ENCODE data around the gene UST. TPM values are rescaled to one million over a fixed set of nuclear protein-coding genes. Genes with fewer than 3 reads are reported as not detected.

The UST gene
- polyA plus RNA-seq, 4 donors = 0.81 to 4.0 (median 1.4) TPM; not detected in 1

GRCh38 chr6:148962854-148963515 lies 216.2 kb downstream of the UST start:
- Histone ChIP-seq H3K4me3 (ENCODE audit: low read depth in 1 of 3, low read length in 3 of 3) (no peak overlapping the region), H3K36me3 (ENCODE audit: control insufficient read depth in 3 of 3, insufficient read depth in 2 of 3, low read depth in 1 of 3, low read length in 3 of 3) (no peaks in the 10 kb centered on the region), H3K9me3 (ENCODE audit: control insufficient read depth in 2 of 2, insufficient read depth in 1 of 2, low read depth in 1 of 2, low read length in 1 of 2) (no peaks in the 10 kb centered on the region), H3K27me3 (ENCODE audit: control insufficient read depth in 3 of 3, insufficient read depth in 3 of 3, low read length in 3 of 3) (peaks cover 0 to 6% (median 0%) of the 10 kb centered on the region in 3 donors), H3K27ac (ENCODE audit: low read depth in 1 of 3, low read length in 2 of 3) (no peak overlapping the region), H3K4me1 (ENCODE audit: control insufficient read depth in 3 of 3, insufficient read depth in 2 of 3, low read depth in 1 of 3, low read length in 2 of 3) (no peaks in the 10 kb centered on the region)
- DNase-seq (no peak), FAIRE-seq (no peak)
- WGBS, 3 donors = 81 to 87% (median 81%) methylated on average over 7 of the region's 7 CpGs

- Histone ChIP-seq H3K4me3 (ENCODE audit: low read depth in 1 of 3, low read length in 3 of 3) (no peak overlapping the region), H3K27me3 (ENCODE audit: control insufficient read depth in 3 of 3, insufficient read depth in 3 of 3, low read length in 3 of 3) (peaks cover 0 to 6% (median 0%) of the 10 kb centered on the region in 3 donors), H3K9me3 (ENCODE audit: control insufficient read depth in 2 of 2, insufficient read depth in 1 of 2, low read depth in 1 of 2, low read length in 1 of 2) (no peaks in the 10 kb centered on the region), H3K4me1 (ENCODE audit: control insufficient read depth in 3 of 3, insufficient read depth in 2 of 3, low read depth in 1 of 3, low read length in 2 of 3) (no peaks in the 10 kb centered on the region), H3K27ac (ENCODE audit: low read depth in 1 of 3, low read length in 2 of 3) (no peak overlapping the region), H3K36me3 (ENCODE audit: control insufficient read depth in 3 of 3, insufficient read depth in 2 of 3, low read depth in 1 of 3, low read length in 3 of 3) (no peaks in the 10 kb centered on the region)
- DNase-seq (no peak), FAIRE-seq (no peak)
- WGBS, 3 donors = 93 to 97% (median 94%) methylated on average over 5 of the region's 5 CpGs
These were observed 216.9 kb downstream of the UST start for GRCh38 chr6:148963738-148964137.

GRCh38 chr6:148964467-148964866 lies 217.6 kb downstream of the UST start:
- Histone ChIP-seq H3K9me3 (ENCODE audit: control insufficient read depth in 2 of 2, insufficient read depth in 1 of 2, low read depth in 1 of 2, low read length in 1 of 2) (no peaks in the 10 kb centered on the region), H3K27ac (ENCODE audit: low read depth in 1 of 3, low read length in 2 of 3) (no peak overlapping the region), H3K4me1 (ENCODE audit: control insufficient read depth in 3 of 3, insufficient read depth in 2 of 3, low read depth in 1 of 3, low read length in 2 of 3) (no peaks in the 10 kb centered on the region), H3K27me3 (ENCODE audit: control insufficient read depth in 3 of 3, insufficient read depth in 3 of 3, low read length in 3 of 3) (peaks cover 0 to 9% (median 0%) of the 10 kb centered on the region in 3 donors), H3K4me3 (ENCODE audit: low read depth in 1 of 3, low read length in 3 of 3) (no peak overlapping the region), H3K36me3 (ENCODE audit: control insufficient read depth in 3 of 3, insufficient read depth in 2 of 3, low read depth in 1 of 3, low read length in 3 of 3) (no peaks in the 10 kb centered on the region)
- DNase-seq = no peak
- no peak for FAIRE-seq
- WGBS, 3 donors = 96 to 97% (median 97%) methylated on average over 13 of the region's 13 CpGs

- Histone ChIP-seq H3K9me3 (ENCODE audit: control insufficient read depth in 2 of 2, insufficient read depth in 1 of 2, low read depth in 1 of 2, low read length in 1 of 2) (no peaks in the 10 kb centered on the region), H3K36me3 (ENCODE audit: control insufficient read depth in 3 of 3, insufficient read depth in 2 of 3, low read depth in 1 of 3, low read length in 3 of 3) (no peaks in the 10 kb centered on the region), H3K4me3 (ENCODE audit: low read depth in 1 of 3, low read length in 3 of 3) (no peak overlapping the region), H3K4me1 (ENCODE audit: control insufficient read depth in 3 of 3, insufficient read depth in 2 of 3, low read depth in 1 of 3, low read length in 2 of 3) (no peaks in the 10 kb centered on the region), H3K27me3 (ENCODE audit: control insufficient read depth in 3 of 3, insufficient read depth in 3 of 3, low read length in 3 of 3) (peaks cover 0 to 15% (median 0%) of the 10 kb centered on the region in 3 donors), H3K27ac (ENCODE audit: low read depth in 1 of 3, low read length in 2 of 3) (no peak overlapping the region)
- DNase-seq = no peak
- FAIRE-seq = no peak
- 67 to 90% (median 80%) methylated on average over 9 of the region's 9 CpGs for WGBS, 3 donors
These were observed 218.5 kb downstream of the UST start for GRCh38 chr6:148965287-148965686.

- FAIRE-seq = no peak
These were observed 220.2 kb downstream of the UST start for GRCh38 chr6:148967011-148967520.

GRCh38 chr6:148967541-148967956 lies 220.7 kb downstream of the UST start:
- no peaks in the 10 kb centered on the region for H3K4me1 ChIP-seq (ENCODE audit: control insufficient read depth in 3 of 3, insufficient read depth in 2 of 3, low read depth in 1 of 3, low read length in 2 of 3)
- H3K36me3 ChIP-seq (ENCODE audit: control insufficient read depth in 3 of 3, insufficient read depth in 2 of 3, low read depth in 1 of 3, low read length in 3 of 3) = no peaks in the 10 kb centered on the region
- DNase-seq (no peak), FAIRE-seq (no peak)
- H3K4me3 ChIP-seq (ENCODE audit: low read depth in 1 of 3, low read length in 3 of 3) = no peak overlapping the region
- 79 to 84% (median 83%) methylated on average over 6 to 7 of the region's 7 CpGs for WGBS, 3 donors
- H3K27me3 ChIP-seq (ENCODE audit: control insufficient read depth in 3 of 3, insufficient read depth in 3 of 3, low read length in 3 of 3) = peaks cover 0 to 37% (median 0%) of the 10 kb centered on the region in 3 donors
- H3K27ac ChIP-seq (ENCODE audit: low read depth in 1 of 3, low read length in 2 of 3) = no peak overlapping the region
- no peaks in the 10 kb centered on the region for H3K9me3 ChIP-seq (ENCODE audit: control insufficient read depth in 2 of 2, insufficient read depth in 1 of 2, low read depth in 1 of 2, low read length in 1 of 2)

More at GRCh38 chr6:148967011-148967520, 220.2 kb downstream of the UST start:
- Histone ChIP-seq H3K9me3 (ENCODE audit: control insufficient read depth in 2 of 2, insufficient read depth in 1 of 2, low read depth in 1 of 2, low read length in 1 of 2) (no peaks in the 10 kb centered on the region), H3K36me3 (ENCODE audit: control insufficient read depth in 3 of 3, insufficient read depth in 2 of 3, low read depth in 1 of 3, low read length in 3 of 3) (no peaks in the 10 kb centered on the region), H3K27me3 (ENCODE audit: control insufficient read depth in 3 of 3, insufficient read depth in 3 of 3, low read length in 3 of 3) (peaks cover 0 to 32% (median 0%) of the 10 kb centered on the region in 3 donors), H3K4me3 (ENCODE audit: low read depth in 1 of 3, low read length in 3 of 3) (no peak overlapping the region), H3K27ac (ENCODE audit: low read depth in 1 of 3, low read length in 2 of 3) (no peak overlapping the region), H3K4me1 (ENCODE audit: control insufficient read depth in 3 of 3, insufficient read depth in 2 of 3, low read depth in 1 of 3, low read length in 2 of 3) (no peaks in the 10 kb centered on the region)
- DNase-seq = no peak
- WGBS, 3 donors = 41 to 57% (median 51%) methylated on average over 4 of the region's 4 CpGs

GRCh38 chr6:148968771-148969602 lies 222.2 kb downstream of the UST start:
- Histone ChIP-seq H3K36me3 (ENCODE audit: control insufficient read depth in 3 of 3, insufficient read depth in 2 of 3, low read depth in 1 of 3, low read length in 3 of 3) (no peaks in the 10 kb centered on the region), H3K27ac (ENCODE audit: low read depth in 1 of 3, low read length in 2 of 3) (peak overlapping the region in 1 of 3 donors; percentile 30), H3K27me3 (ENCODE audit: control insufficient read depth in 3 of 3, insufficient read depth in 3 of 3, low read length in 3 of 3) (peaks cover 0 to 41% (median 0%) of the 10 kb centered on the region in 3 donors), H3K9me3 (ENCODE audit: control insufficient read depth in 2 of 2, insufficient read depth in 1 of 2, low read depth in 1 of 2, low read length in 1 of 2) (no peaks in the 10 kb centered on the region), H3K4me3 (ENCODE audit: low read depth in 1 of 3, low read length in 3 of 3) (no peak overlapping the region), H3K4me1 (ENCODE audit: control insufficient read depth in 3 of 3, insufficient read depth in 2 of 3, low read depth in 1 of 3, low read length in 2 of 3) (no peaks in the 10 kb centered on the region)
- DNase-seq (no peak), FAIRE-seq (no peak)
- 74 to 90% (median 80%) methylated on average over 4 of the region's 4 CpGs for WGBS, 3 donors

- peak overlapping the region in 1 of 3 donors; percentile 11 for H3K27ac ChIP-seq (ENCODE audit: low read depth in 1 of 3, low read length in 2 of 3)
- peaks cover 0 to 41% (median 0%) of the 10 kb centered on the region in 3 donors for H3K27me3 ChIP-seq (ENCODE audit: control insufficient read depth in 3 of 3, insufficient read depth in 3 of 3, low read length in 3 of 3)
- no peaks in the 10 kb centered on the region for H3K36me3 ChIP-seq (ENCODE audit: control insufficient read depth in 3 of 3, insufficient read depth in 2 of 3, low read depth in 1 of 3, low read length in 3 of 3)
- FAIRE-seq (no peak), DNase-seq (no peak)
- no peaks in the 10 kb centered on the region for H3K4me1 ChIP-seq (ENCODE audit: control insufficient read depth in 3 of 3, insufficient read depth in 2 of 3, low read depth in 1 of 3, low read length in 2 of 3)
- no peak overlapping the region for H3K4me3 ChIP-seq (ENCODE audit: low read depth in 1 of 3, low read length in 3 of 3)
- WGBS, 3 donors = 79 to 90% (median 90%) methylated on average over 10 of the region's 10 CpGs
- no peaks in the 10 kb centered on the region for H3K9me3 ChIP-seq (ENCODE audit: control insufficient read depth in 2 of 2, insufficient read depth in 1 of 2, low read depth in 1 of 2, low read length in 1 of 2)
These were observed 222.8 kb downstream of the UST start for GRCh38 chr6:148969603-148970061.
